Activated T-helper 17 cell treated with anti-CD3 and anti-CD28 coated beads, Interleukin-2, amount 50 U/mL, for 72 hours (primary cell): ENCODE results near the gene CDC14A. TPM values are rescaled to one million over a fixed set of nuclear protein-coding genes. Genes with fewer than 3 reads are reported as not detected.
A peak's percentile ranks its signal among the peaks of the same experiment; 100 is the strongest.
"Not testable (repeated sequence)": the region's sequence is repeated elsewhere in the genome, so short reads cannot be mapped to it uniquely, and the experiment has no call there.

ENCODE experiments used
- ATAC-seq: fragments of 150-1000 bp; cut with Tn5 transposase; replicated peaks from 2 replicates; pipeline ENCODE4 v1.10.0; 2021; ENCODE audit warnings: mild to moderate bottlenecking, moderate library complexity
- H3K27ac Mint-ChIP-seq: one replicate; pipeline ENCODE4 v1.8.0; 2022; ENCODE audit warnings: mixed read lengths
- H3K27me3 Mint-ChIP-seq: one replicate; pipeline ENCODE4 v1.8.0; 2022; ENCODE audit warnings: mixed read lengths
- H3K36me3 Mint-ChIP-seq: one replicate; pipeline ENCODE4 v1.8.0; 2022; ENCODE audit warnings: low read depth, mild to moderate bottlenecking, mixed read lengths
- H3K4me1 Mint-ChIP-seq: one replicate; pipeline ENCODE4 v1.8.0; 2022; ENCODE audit warnings: mixed read lengths
- H3K4me3 Mint-ChIP-seq: one replicate; pipeline ENCODE4 v1.8.0; 2022; ENCODE audit warnings: mild to moderate bottlenecking, mixed read lengths
- H3K9me3 Mint-ChIP-seq: one replicate; pipeline ENCODE4 v1.8.0; 2022; ENCODE audit warnings: mixed read lengths
- total RNA-seq, 2 donors: library from RNA; stranded (reverse); gene quantifications; one replicate each; pipeline ENCODE4 v1.2.3, GENCODE V29; 2022

Gene CDC14A
- total RNA-seq, 2 donors from 2014 or later = 21.0 to 31.0 TPM

DNA sequence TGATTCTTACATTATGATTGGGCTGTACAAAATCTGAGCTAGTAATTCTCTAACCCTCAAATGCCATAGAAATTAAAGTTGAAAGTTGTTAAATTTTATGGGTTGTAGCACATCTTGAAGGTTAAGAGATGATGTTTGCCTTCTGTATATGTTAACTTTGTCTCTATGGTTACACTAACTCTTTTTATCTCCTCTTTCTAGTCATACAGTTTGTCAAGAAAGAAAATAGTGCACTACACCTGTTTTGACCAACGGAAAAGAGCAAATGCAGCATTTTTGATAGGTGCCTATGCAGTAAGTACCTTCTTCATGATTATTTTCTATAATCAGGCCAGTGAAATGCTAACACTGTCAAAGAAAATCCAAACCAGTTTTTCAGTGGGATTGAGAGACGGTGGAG lies 38.2 kb downstream of the CDC14A start:
- peak overlapping the region; percentile 90 for H3K27ac Mint-ChIP-seq
- ATAC-seq = no peak
- H3K4me3 Mint-ChIP-seq = peak overlapping the region; percentile 76
- H3K27me3 Mint-ChIP-seq = no peaks in the 10 kb centered on the region
- H3K9me3 Mint-ChIP-seq = no peaks in the 10 kb centered on the region
- H3K4me1 Mint-ChIP-seq = peaks cover 59% of the 10 kb centered on the region
- H3K36me3 Mint-ChIP-seq = peaks cover 46% of the 10 kb centered on the region

DNA sequence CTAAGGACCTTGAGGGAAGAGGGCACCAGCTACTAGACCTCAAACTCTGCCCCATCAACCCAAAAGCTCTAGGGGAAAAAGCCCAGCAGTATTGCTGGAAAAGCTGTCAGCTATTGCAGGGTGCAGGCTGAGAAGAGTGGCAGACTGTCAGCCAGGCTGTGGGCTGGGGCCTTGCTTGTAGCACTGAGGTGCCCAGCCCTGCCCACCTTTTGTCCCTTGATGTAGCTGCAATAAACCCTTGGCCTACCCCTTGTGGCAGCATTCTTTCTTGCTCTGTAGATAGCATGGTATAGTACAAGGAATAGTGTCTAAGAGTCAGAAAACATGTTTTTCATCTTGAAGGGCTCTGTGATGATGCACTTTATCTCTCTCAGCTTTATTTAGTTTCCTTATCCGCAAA lies 39.4 kb downstream of the CDC14A start:
- Mint-ChIP-seq H3K9me3 (no peaks in the 10 kb centered on the region), H3K36me3 (peaks cover 55% of the 10 kb centered on the region), H3K4me1 (peaks cover 65% of the 10 kb centered on the region), H3K27ac (peak overlapping the region; percentile 90), H3K4me3 (peak overlapping the region; percentile 76), H3K27me3 (no peaks in the 10 kb centered on the region)
- ATAC-seq = peak; percentile 18

DNA sequence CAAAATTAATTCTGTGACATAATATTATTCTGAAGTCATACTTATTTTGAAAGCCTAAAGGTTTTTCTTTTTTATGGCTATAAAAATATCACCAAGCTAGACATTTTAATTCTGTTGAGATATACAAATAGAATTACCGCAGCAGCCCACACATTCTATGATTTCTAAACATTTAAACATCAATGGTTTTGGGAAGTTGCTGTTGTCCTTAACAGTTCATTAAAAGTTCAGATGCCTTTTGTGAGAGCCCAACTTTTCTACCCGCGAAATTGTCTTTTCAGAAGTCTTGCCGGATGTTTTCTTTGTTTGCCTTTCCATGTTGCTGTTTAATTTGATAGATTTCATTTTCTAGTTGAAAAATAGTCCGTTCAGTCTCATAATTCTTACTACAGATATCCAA lies 40.5 kb downstream of the CDC14A start:
- Mint-ChIP-seq H3K27me3 (no peaks in the 10 kb centered on the region), H3K4me1 (peaks cover 72% of the 10 kb centered on the region), H3K4me3 (peak overlapping the region; percentile 76), H3K9me3 (no peaks in the 10 kb centered on the region), H3K36me3 (peaks cover 66% of the 10 kb centered on the region), H3K27ac (peak overlapping the region; percentile 90)
- ATAC-seq = no peak

DNA sequence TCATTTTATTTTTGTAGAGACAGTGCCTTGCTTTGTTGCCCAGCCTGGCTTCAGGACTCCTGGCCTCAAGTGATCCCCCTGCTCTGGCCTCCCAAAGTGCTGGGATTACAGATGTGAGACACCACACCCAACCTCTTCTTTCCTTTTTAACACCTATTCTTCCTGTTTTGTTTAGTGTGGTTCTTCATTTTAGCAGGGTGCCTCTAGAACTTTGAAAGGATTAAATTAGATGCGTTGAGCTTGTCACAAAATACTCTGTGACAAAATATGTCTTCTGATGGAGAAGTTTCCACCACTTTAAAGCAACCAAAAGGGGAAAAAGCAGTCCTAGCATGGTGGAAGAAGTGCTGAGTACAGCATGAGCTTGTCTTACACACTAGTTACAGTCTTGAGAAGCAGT lies 42.0 kb downstream of the CDC14A start:
- Mint-ChIP-seq H3K27me3 (no peaks in the 10 kb centered on the region), H3K36me3 (peaks cover 70% of the 10 kb centered on the region), H3K27ac (peak overlapping the region; percentile 90), H3K4me3 (peak overlapping the region; percentile 76), H3K4me1 (peaks cover 76% of the 10 kb centered on the region), H3K9me3 (no peaks in the 10 kb centered on the region)
- peak; percentile 9 for ATAC-seq

DNA sequence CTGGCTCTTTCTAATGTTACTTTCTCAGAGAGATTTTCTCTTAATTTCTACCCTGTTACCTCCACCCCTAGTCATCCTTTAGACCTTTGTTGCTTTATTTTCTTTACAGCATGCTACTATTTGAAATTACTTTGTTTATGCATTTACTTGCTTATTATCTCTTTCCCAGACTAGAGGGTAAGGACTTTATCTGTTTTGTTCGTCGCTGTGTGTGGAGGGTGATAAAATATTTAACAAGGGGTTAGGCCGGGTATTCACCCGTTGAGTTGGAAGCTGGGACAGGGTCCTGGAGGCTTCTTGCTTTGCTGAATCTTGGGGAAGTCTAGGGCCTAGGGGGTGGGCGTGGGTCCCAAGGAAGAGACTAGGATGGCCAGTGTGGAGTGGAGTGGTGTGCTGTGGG lies 43.6 kb downstream of the CDC14A start:
- Mint-ChIP-seq H3K4me3 (peak overlapping the region; percentile 76), H3K27ac (peak overlapping the region; percentile 72), H3K36me3 (peaks cover 66% of the 10 kb centered on the region), H3K4me1 (peaks cover 70% of the 10 kb centered on the region), H3K9me3 (no peaks in the 10 kb centered on the region), H3K27me3 (no peaks in the 10 kb centered on the region)
- ATAC-seq = no peak

DNA sequence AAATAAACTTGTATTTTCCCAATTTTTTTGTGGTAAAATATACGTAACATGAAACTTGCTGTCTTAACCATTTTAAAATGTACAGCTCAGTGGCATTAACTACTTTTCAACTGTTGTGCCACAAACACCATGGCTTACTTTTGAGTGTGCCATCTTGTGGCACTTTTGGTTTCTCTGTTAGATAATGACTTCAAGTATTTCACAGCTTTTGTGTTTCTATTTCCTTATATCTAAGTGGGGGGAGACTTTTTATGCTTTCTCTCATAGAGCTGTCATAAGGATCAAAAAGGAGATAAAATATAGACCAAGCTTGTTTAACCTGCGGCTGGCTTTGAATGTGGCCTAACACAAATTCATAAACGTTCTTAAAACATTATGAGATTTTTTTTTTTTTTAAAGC lies 44.3 kb downstream of the CDC14A start:
- Mint-ChIP-seq H3K9me3 (no peaks in the 10 kb centered on the region), H3K4me1 (peaks cover 70% of the 10 kb centered on the region), H3K27ac (peak overlapping the region; percentile 72), H3K4me3 (peak overlapping the region; percentile 76), H3K27me3 (no peaks in the 10 kb centered on the region), H3K36me3 (peaks cover 63% of the 10 kb centered on the region)
- ATAC-seq = peak; percentile 36

DNA sequence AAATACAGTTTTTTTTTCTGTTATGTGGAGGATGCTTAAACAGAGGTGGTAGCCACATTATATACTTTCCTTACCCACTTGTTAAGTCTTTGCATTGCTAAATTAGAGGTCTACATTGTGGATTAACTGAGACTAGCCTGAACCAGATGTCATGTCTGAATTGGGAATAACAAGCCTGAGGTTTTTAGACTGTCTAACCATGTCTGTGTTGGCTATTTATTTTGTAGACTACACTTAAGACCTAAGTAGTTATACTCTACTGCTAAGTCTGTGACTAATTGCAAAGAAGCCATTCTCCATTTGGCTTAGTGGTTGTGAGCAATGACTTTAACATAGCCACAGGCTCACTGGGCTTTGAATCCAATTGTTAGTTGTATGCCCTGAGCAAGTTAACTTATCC lies 45.4 kb downstream of the CDC14A start:
- no peaks in the 10 kb centered on the region for H3K9me3 Mint-ChIP-seq
- peaks cover 57% of the 10 kb centered on the region for H3K36me3 Mint-ChIP-seq
- H3K27ac Mint-ChIP-seq = peak overlapping the region; percentile 72
- H3K4me3 Mint-ChIP-seq = peak overlapping the region; percentile 76
- H3K27me3 Mint-ChIP-seq = no peaks in the 10 kb centered on the region
- ATAC-seq = peak; percentile 77
- peaks cover 65% of the 10 kb centered on the region for H3K4me1 Mint-ChIP-seq

DNA sequence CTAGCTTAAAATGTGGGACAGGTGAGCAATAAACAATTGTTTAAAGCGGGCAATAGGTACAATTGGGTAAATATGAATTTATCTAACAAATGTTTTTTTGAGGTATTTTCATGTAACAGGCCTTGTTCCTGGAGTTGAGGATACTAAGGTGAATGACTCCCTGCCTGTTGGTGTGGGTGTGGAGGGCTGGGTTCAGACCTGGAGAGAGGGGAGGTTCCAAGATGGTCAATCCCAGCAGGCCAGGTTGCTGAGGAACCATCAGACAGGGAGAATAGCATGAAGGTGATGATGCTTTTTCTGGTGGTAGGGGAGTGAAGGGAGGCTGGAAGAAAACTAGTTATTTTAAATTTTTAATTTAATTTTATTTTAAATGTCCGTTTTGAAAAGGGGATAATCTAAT lies 46.3 kb downstream of the CDC14A start:
- H3K4me3 Mint-ChIP-seq = peak overlapping the region; percentile 76
- H3K27ac Mint-ChIP-seq = peak overlapping the region; percentile 72
- no peak for ATAC-seq
- H3K9me3 Mint-ChIP-seq = no peaks in the 10 kb centered on the region
- H3K4me1 Mint-ChIP-seq = peaks cover 66% of the 10 kb centered on the region
- peaks cover 57% of the 10 kb centered on the region for H3K36me3 Mint-ChIP-seq
- no peaks in the 10 kb centered on the region for H3K27me3 Mint-ChIP-seq

DNA sequence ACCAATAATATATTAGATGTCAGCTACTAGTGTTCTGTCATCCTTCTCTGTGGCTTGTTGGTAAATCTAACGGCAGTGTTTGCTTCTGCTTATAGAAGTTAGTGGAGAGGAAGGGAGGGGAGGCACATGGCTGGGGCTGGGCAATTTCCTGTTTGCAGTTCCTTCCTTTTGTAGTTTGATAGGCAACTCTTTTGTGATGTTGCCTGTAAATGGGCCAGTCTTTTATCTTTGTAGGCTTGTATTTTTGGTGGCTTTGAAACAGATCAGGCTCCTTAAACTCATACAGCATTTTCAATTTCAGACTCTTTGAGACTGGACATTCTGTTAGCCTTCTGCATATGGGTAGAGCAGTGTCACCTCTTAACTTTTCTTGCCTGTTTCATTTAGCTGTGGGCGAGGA lies 48.1 kb downstream of the CDC14A start:
- H3K36me3 Mint-ChIP-seq = peaks cover 46% of the 10 kb centered on the region

DNA sequence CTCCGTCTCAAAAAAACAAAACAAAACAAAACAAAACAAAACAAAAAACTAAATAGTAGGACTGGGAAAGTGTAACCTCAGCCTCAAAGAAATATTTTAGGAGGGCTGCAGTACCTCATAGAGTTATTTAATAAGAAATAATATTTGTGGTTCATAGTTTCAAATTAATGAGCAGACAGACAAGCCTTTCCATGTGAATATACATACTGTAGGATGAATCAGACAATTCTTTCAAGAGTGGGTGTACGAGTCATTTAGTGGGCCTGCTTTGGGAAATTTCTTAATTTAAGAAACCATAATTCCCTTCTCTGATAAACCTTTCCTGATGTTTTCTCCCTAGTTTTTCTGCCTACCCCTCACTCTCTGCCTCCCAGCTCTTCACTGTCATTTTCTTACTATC lies 52.5 kb downstream of the CDC14A start:
- Mint-ChIP-seq H3K4me3 (peak overlapping the region; percentile 74), H3K27ac (peak overlapping the region; percentile 83), H3K36me3 (peaks cover 60% of the 10 kb centered on the region), H3K27me3 (no peaks in the 10 kb centered on the region), H3K4me1 (peaks cover 65% of the 10 kb centered on the region), H3K9me3 (peaks cover 6% of the 10 kb centered on the region)
- ATAC-seq = peak; percentile 29

More for the DNA sequence above, 48.1 kb downstream of the CDC14A start:
- Mint-ChIP-seq H3K9me3 (no peaks in the 10 kb centered on the region), H3K27me3 (no peaks in the 10 kb centered on the region), H3K4me1 (peaks cover 68% of the 10 kb centered on the region), H3K27ac (peak overlapping the region; percentile 88), H3K4me3 (peak overlapping the region; percentile 86)
- peak; percentile 48 for ATAC-seq

DNA sequence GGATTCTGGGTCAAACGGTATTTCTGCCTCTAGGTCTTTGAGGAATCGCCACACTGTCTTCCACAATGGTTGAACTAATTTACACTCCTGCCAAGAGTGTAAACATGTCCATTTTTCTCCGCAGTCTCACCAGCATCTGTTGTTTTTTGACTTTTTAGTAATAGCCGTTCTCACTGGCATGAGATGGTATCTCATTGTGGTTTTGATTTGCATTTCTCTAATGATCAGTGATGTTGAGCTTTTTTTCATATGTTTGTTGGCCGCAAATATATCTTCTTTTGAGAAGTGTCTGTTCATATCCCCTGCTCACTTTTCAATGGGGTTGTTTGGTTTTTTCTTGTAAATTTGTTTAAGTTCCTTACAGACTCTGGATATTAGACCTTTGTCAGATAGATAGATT lies 53.6 kb downstream of the CDC14A start:
- Mint-ChIP-seq H3K4me3 (peak overlapping the region; percentile 74), H3K36me3 (peaks cover 57% of the 10 kb centered on the region), H3K4me1 (peaks cover 61% of the 10 kb centered on the region), H3K27ac (peak overlapping the region; percentile 83)
- not testable (repeated sequence) for H3K27me3 Mint-ChIP-seq, H3K9me3 Mint-ChIP-seq, ATAC-seq

DNA sequence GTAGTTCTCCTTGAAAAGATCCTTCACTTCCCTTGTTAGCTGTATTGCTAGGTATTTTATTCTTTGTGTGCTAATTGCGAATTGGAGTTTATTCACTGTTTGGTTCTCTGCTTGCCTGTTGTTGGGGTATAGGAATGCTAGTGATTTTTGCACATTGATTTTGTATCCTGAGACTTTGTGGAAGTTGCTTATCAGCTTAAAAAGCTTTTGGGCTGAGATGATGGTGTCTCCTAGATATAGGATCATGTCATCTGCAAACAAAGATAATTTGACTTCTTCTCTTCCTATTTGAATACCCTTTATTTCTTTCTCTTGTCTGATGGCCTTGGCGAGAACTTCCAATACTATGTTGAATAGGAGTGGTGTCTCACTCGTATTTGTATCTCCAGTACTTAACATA lies 55.1 kb downstream of the CDC14A start:
- H3K27me3 Mint-ChIP-seq = not testable (repeated sequence)
- peak overlapping the region; percentile 17 for H3K27ac Mint-ChIP-seq

DNA sequence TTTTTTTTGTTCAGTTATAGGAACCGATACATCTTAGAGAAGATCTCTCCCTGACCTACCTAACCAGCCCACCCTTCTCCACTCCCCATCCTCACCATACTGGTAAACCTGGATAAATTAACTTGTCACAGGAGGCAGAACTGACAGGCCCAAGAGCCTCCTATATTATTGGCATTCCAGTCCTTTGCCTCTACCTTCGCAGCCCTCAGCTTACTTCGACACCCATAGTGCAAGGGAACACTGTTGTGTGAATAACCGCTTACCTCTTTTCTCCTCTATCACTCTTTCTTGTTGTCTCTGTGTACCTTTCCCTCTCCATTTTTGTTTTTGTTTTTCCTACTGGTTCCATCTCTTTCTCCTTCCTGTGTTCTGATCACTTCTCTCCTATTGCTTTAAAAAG lies 58.7 kb downstream of the CDC14A start:
- peaks cover 56% of the 10 kb centered on the region for H3K36me3 Mint-ChIP-seq
- peak overlapping the region; percentile 83 for H3K27ac Mint-ChIP-seq
- H3K4me1 Mint-ChIP-seq = peaks cover 63% of the 10 kb centered on the region
- H3K9me3 Mint-ChIP-seq = peaks cover 6% of the 10 kb centered on the region
- H3K4me3 Mint-ChIP-seq = peak overlapping the region; percentile 54
- H3K27me3 Mint-ChIP-seq = no peaks in the 10 kb centered on the region
- no peak for ATAC-seq

More for the DNA sequence above, 55.1 kb downstream of the CDC14A start:
- Mint-ChIP-seq H3K36me3 (peaks cover 71% of the 10 kb centered on the region), H3K4me1 (peaks cover 72% of the 10 kb centered on the region), H3K4me3 (peak overlapping the region; percentile 74)
- not testable (repeated sequence) for H3K9me3 Mint-ChIP-seq, ATAC-seq

DNA sequence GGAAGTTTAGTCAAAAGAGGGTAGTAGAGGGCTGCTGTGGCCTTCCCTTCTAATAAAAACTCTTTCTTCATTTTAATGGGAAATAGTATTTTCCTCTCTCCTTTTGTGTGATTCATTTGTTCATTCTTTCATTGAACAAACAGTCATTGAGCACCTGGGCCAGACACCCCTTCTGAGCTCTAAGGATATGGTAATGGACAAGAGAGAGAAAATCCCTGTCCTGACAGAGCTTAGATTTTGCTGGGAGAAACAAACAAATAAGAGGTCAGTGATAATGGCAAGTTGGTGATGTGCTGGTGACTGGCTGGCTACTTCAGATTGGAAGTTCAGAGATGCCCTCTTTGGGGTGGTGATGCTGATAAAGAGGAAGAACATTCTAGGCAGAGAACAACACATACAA lies 59.3 kb downstream of the CDC14A start:
- Mint-ChIP-seq H3K4me1 (peaks cover 63% of the 10 kb centered on the region), H3K9me3 (peaks cover 6% of the 10 kb centered on the region), H3K27ac (peak overlapping the region; percentile 83), H3K36me3 (peaks cover 56% of the 10 kb centered on the region), H3K4me3 (peak overlapping the region; percentile 54), H3K27me3 (no peaks in the 10 kb centered on the region)
- ATAC-seq = no peak

DNA sequence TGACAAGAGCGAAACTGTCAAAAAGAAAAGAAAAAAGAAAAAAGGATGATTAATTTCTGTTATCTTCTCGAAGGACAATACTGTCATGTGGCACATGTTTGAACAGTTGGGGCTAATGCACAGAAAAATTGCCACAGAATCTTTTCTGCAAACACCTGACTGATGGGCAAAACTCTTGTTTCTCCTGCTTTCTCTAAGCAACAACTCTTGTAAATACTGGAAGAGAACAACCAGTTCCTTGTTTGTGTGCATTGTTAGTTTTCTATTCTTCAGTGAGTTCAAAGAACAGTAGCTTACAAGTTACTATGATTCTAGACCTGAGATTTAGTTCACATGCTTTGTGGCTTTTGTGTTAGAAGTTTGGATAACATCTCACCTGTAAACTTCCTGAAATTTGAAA lies 60.7 kb downstream of the CDC14A start:
- Mint-ChIP-seq H3K4me1 (peaks cover 65% of the 10 kb centered on the region), H3K4me3 (peak overlapping the region; percentile 54), H3K27ac (peak overlapping the region; percentile 83), H3K27me3 (no peaks in the 10 kb centered on the region), H3K9me3 (peaks cover 2% of the 10 kb centered on the region), H3K36me3 (peaks cover 58% of the 10 kb centered on the region)
- peak; percentile 13 for ATAC-seq
